ENCODE results near the gene FCHSD2. TPM values are rescaled to one million over a fixed set of nuclear protein-coding genes. Genes with fewer than 3 reads are reported as not detected.

The FCHSD2 gene
- total RNA-seq, 2 experiments from 2014 or later, result 53.3 to 60.1 TPM

DNA sequence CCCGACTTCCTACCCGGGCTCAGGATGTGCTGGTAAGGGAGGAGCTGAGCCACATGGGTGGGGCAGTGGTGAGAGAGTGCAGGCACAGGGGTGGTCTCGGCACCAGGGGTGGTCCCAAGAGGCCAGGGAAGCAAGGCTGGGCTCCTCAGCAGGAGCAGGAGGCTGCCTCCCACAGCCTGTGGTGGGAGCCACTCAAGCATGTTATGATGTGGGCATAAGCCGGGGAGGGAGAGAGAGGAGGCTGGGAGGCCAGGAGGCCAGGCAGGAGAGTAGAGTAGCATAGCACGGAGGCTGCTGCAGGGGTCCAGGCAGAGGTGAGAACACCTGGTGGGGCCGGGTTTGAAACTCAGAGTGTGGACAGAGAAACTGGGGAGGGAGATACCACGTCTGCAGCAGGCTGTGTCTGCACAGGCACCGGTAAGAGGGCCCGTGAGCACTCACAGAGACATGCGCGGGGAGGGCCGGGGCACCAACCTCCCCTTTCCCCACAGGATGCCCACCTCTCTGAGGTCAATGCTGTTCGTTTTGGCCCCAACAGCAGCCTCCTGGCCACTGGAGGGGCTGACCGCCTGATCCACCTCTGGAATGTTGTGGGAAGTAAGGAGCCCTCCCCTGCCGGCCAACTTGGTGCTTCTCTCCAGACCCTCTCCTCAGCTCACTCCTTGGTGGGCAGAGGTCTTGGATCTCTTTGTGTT lies 317.2 kb downstream of the FCHSD2 start:
- POLR2A ChIA-PET, result interaction anchor here (1.0 to 1.4 kb wide), 2 partner anchors 9 to 10 kb away, joined by 3 to 4 read pairs; partner anchors contain the start of gene ATG16L2
- peaks cover 4% of the 10 kb centered on the region for H3K4me1 Mint-ChIP-seq
- no peaks in the 10 kb centered on the region for H3K27me3 Mint-ChIP-seq
- DNase-seq (no peak), ATAC-seq (ENCODE audit: low read depth) (no peak)
- H3K27ac Mint-ChIP-seq, result peak overlapping the region; percentile 30
- no peaks in the 10 kb centered on the region for H3K9me3 Mint-ChIP-seq
- no peak overlapping the region for H3K4me3 Mint-ChIP-seq
- peaks cover 16% of the 10 kb centered on the region for H3K36me3 Mint-ChIP-seq

DNA sequence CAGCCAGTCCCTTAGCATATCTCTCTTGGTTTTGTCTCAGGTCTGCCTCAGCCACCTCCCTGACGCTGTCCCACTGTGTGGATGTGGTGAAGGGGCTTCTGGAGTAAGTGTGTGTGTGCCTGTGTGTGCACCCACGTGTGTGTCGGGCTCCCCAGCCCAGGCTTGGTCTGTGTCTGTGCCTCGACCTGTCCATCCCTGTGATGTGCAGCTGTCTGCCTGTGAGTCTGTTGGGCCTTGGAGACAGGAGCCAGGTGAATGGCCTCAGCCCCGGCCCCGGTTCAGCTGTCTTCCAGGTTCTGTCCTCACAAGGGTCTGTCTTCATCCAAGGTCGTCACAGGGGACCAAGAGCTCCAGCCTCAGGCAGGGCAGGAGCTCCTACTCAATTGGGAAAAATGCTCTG lies 318.1 kb downstream of the FCHSD2 start:
- no peak overlapping the region for H3K27ac Mint-ChIP-seq

DNA sequence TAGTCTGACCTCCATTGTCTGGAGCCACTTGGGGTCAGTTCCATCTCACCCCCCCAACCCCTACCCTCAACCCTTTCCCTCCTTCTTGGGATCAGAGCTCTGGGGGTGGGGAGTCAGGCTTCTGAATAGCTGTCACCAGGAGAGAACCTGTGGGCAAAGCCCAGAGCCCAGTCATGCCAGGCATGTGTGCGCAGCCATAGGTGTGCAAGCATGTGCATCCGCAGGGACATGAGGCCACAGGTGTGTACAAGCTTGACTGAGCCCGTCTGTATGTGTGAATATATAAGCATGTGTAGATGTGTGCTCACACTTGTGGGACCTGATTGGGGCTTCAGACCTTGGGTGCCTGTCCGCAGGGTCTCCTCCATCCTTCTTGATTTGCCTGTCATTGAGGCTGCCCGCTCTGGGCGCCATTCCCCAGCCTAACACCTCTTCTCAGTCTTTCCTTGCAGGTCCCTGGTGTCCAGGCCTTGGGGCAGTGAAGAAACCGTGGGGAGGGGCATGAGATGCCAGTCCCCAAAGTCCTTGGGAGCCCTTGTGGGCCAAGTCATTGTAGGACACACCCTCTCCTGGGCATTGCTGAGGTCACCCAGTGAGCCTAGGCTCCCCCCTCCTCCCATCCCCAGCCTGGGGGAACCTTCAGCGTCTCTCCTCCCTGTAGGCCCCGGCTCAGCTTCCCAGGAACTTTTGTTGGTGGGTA lies 318.9 kb downstream of the FCHSD2 start:
- H3K36me3 Mint-ChIP-seq, result peaks cover 20% of the 10 kb centered on the region
- POLR2A ChIA-PET, result interaction anchor here (1.3 to 1.4 kb wide), 2 partner anchors 10 to 12 kb away, joined by 3 to 5 read pairs; no protein-coding TSS in a partner anchor
- no peak for ATAC-seq (ENCODE audit: low read depth)
- peaks cover 9% of the 10 kb centered on the region for H3K4me1 Mint-ChIP-seq
- no peak for DNase-seq
- no peaks in the 10 kb centered on the region for H3K27me3 Mint-ChIP-seq
- no peaks in the 10 kb centered on the region for H3K9me3 Mint-ChIP-seq
- no peak overlapping the region for H3K4me3 Mint-ChIP-seq
- no peak overlapping the region for H3K27ac Mint-ChIP-seq

More for the DNA sequence above, 318.1 kb downstream of the FCHSD2 start:
- Mint-ChIP-seq H3K9me3 (no peaks in the 10 kb centered on the region), H3K4me1 (peaks cover 7% of the 10 kb centered on the region), H3K27me3 (no peaks in the 10 kb centered on the region), H3K4me3 (no peak overlapping the region), H3K36me3 (peaks cover 16% of the 10 kb centered on the region)
- POLR2A ChIA-PET, result no interaction called here
- no peak for DNase-seq
- no peak for ATAC-seq (ENCODE audit: low read depth)

DNA sequence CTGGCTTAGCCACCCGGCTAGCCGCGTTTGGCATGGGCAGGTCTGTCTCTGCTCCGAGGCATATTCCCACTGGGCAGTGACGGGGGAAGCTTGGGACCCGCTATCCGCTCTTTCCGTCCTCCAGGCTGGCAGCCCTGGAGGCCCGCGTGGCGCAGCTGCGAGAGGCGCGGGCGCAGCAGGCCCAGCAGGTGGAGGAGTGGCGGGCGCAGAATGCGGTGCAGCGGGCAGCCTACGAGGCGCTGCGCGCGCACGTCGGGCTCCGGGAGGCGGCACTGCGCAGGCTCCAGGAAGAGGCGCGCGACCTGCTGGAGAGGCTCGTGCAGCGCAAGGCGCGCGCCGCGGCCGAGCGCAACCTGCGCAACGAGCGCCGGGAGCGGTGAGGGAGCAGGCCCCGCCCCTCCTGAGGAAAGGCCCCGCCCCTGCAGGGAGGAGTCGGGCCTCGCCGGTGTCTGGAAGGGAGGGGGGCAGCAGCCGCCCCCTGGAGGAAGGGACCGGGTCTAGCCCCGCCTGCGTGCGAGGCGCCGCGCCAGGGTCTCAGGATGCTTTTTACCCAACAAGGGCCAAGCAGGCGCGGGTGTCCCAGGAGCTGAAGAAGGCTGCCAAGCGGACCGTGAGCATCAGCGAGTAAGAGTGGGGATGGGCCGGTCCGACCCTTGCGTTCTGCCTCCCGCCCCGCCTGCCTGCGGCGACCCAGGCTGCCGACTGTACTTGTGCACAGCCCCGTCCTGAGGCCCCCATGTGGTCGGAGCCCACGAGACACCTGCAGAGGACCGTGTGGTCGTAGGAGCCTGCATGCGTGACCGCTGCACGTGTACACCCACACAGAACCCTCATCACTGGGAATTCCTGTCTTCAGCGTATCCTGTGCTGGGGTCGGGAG lies 320.0 kb downstream of the FCHSD2 start:
- Mint-ChIP-seq H3K9me3 (no peaks in the 10 kb centered on the region), H3K4me1 (peaks cover 12% of the 10 kb centered on the region), H3K36me3 (peaks cover 28% of the 10 kb centered on the region), H3K4me3 (no peak overlapping the region), H3K27ac (no peak overlapping the region), H3K27me3 (no peaks in the 10 kb centered on the region)
- peak; percentile 86 for ATAC-seq (ENCODE audit: low read depth)
- DNase-seq, result peak; percentile 88
- POLR2A ChIA-PET, result interaction anchor here (0.9 to 1.4 kb wide), 3 partner anchors 9 to 96 kb away, joined by 3 to 5 read pairs (median 5); no protein-coding TSS in a partner anchor

DNA sequence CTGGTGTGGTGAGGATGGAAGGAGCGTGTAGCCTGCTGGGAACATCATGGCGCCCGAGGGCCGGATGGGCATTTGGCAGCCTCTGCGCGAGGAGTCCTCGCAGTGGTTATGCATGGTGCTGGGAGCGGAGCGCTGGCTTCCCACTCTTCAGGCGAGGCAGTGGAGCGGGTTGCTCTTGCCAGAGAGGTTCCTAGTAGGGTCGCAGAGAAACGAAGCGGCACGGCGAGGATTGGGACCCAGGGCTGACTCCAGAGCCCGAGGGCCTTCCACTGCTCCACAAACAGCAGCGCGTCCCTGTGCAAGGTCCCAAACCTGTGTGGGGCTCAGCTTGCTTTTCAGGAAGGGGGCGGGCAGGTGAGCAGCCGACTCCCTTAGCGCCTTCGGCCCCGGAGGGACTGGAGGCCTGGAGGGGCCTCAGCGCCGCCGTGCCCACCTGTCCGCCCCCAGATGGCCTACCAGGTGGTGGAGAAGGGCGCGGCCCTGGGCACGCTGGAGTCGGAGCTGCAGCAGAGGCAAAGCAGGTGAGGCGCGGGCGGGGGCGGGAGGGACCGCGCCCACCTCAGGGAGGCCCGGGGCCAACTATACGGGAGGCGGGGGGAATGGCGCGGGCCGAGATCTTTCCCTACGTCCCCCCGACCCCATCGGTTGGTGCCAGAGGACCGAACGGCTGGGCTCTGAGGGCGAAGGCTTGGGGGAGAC lies 320.7 kb downstream of the FCHSD2 start:
- DNase-seq, result no peak
- H3K36me3 Mint-ChIP-seq, result peaks cover 30% of the 10 kb centered on the region
- H3K4me3 Mint-ChIP-seq, result no peak overlapping the region
- no peaks in the 10 kb centered on the region for H3K27me3 Mint-ChIP-seq
- ATAC-seq (ENCODE audit: low read depth), result no peak
- peaks cover 14% of the 10 kb centered on the region for H3K4me1 Mint-ChIP-seq
- no peaks in the 10 kb centered on the region for H3K9me3 Mint-ChIP-seq
- POLR2A ChIA-PET, result interaction anchor here (0.9 kb wide), 1 partner anchor 95 kb away, joined by 5 read pairs; no protein-coding TSS in a partner anchor
- no peak overlapping the region for H3K27ac Mint-ChIP-seq

DNA sequence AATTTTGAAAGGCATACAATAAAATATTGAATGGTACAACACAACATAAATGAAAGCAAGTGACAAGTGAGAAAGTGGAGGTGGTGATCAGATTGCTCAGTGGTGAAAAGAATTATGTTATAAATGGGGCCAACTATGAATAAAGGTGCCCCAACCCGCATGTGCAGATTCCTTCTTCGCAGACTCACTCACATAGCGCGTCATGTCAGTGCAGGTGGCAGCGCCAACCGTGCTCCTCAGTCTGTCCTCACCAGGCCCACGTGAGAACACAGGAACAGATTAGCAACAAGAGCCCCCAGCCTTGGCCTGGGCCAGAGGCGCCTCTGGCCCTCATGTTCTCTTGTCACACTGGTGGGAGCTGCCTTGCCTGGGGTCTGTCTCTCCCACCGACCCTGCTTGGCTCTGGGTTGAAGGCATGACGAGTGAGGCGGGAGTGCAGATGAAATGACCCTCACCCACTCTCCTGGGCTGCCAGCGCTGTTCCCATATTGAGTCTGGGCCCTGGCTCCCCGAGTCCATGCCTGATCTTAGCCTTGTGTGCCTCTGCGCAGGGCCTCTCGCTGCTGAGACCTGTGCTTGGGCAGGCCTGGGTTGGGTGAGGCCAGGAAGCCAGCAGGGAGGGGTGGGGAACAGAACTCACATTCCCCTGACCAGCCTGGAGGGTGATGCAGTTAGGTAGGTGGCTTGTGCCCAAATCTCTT lies 321.5 kb downstream of the FCHSD2 start:
- Mint-ChIP-seq H3K27ac (no peak overlapping the region), H3K36me3 (peaks cover 30% of the 10 kb centered on the region), H3K27me3 (no peaks in the 10 kb centered on the region), H3K4me1 (peaks cover 18% of the 10 kb centered on the region), H3K9me3 (no peaks in the 10 kb centered on the region), H3K4me3 (no peak overlapping the region)
- ATAC-seq (ENCODE audit: low read depth), result no peak
- no peak for DNase-seq
- POLR2A ChIA-PET, result no interaction called here

DNA sequence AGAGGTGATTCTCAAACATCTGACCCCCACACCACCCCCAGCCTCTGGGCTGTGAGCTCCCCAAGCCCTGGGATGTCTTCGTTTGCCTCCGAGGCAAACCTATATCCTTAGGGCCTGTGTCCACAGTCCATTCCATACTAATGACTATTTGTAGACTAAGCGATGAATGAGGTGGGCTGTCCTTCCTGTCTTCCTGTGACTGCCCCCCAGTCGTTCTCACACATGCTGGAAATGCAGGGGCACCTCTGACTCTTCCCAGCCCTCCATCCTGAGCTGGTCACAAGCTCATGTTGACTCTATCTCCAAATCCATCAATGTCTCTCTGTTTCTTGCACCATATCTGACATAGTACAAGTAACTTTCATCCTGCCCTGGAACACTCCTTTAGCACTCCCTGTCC lies 323.1 kb downstream of the FCHSD2 start:
- POLR2A ChIA-PET, result no interaction called here
- peaks cover 17% of the 10 kb centered on the region for H3K4me1 Mint-ChIP-seq
- H3K27me3 Mint-ChIP-seq, result no peaks in the 10 kb centered on the region
- no peaks in the 10 kb centered on the region for H3K9me3 Mint-ChIP-seq
- H3K4me3 Mint-ChIP-seq, result no peak overlapping the region
- no peak for DNase-seq
- H3K36me3 Mint-ChIP-seq, result peaks cover 28% of the 10 kb centered on the region
- no peak for ATAC-seq (ENCODE audit: low read depth)
- H3K27ac Mint-ChIP-seq, result no peak overlapping the region

DNA sequence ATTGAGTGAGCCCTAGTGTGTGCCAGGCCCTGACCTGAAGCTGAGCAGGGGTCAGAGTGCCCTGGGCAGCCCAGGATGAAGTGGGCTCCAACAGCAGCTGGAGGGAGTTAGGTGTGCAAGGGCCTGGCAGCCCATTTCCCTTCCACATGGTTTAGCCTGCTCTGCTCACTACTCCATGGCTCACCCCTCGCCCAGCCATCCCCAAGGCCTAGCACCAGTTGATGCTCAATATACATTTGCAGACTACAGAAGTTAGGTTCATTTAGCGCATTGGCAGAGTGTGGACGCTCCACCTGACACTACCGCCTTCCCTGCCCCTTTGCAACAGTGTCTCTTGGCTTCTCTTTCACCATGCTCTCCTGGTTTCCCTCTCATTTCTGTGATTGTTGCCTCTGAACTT lies 324.2 kb downstream of the FCHSD2 start:
- H3K4me3 Mint-ChIP-seq, result no peak overlapping the region
- H3K4me1 Mint-ChIP-seq, result peaks cover 20% of the 10 kb centered on the region
- no peaks in the 10 kb centered on the region for H3K9me3 Mint-ChIP-seq
- POLR2A ChIA-PET, result no interaction called here
- no peaks in the 10 kb centered on the region for H3K27me3 Mint-ChIP-seq
- ATAC-seq (ENCODE audit: low read depth), result no peak
- peaks cover 28% of the 10 kb centered on the region for H3K36me3 Mint-ChIP-seq
- peak overlapping the region; percentile 64 for H3K27ac Mint-ChIP-seq
- no peak for DNase-seq

DNA sequence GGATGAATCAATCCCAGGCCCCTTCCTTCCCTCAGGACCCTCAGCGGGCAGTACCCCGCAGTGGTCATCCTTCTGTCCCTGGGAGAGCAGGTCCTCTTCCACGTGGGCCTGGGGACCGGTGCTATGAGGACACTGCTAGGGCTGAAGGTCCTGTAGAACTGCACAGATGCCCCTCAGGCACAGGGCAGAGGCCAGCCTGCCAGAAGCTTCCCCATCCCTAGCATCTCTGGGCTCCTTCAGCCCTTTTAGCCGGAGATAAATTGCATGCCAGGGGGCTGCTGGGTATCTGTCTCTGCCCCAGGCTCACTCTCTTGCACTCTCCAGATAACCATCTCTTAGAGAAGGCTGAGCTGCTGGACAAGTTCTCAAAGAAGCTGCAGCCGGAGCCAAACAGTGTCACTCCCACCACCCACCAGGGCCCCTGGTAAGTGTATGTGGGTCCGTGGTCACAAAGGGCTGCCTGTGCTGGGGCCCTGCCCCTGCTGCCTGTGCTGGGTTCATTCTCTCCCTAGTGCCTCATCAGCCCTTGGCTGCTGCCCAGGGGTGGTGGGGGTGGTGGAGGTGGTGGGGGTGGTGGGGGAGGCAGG lies 325.6 kb downstream of the FCHSD2 start:
- H3K4me3 Mint-ChIP-seq, result peak overlapping the region; percentile 99
- peak overlapping the region; percentile 98 for H3K27ac Mint-ChIP-seq
- H3K27me3 Mint-ChIP-seq, result no peaks in the 10 kb centered on the region
- DNase-seq (no peak), ATAC-seq (ENCODE audit: low read depth) (no peak)
- H3K9me3 Mint-ChIP-seq, result no peaks in the 10 kb centered on the region
- peaks cover 37% of the 10 kb centered on the region for H3K36me3 Mint-ChIP-seq
- POLR2A ChIA-PET, result interaction anchor here (0.8 to 2.3 kb wide), 8 partner anchors 9 to 474 kb away, joined by 3 to 21 read pairs (median 8); partner anchors contain the start of genes FCHSD2 and STARD10
- peaks cover 32% of the 10 kb centered on the region for H3K4me1 Mint-ChIP-seq

DNA sequence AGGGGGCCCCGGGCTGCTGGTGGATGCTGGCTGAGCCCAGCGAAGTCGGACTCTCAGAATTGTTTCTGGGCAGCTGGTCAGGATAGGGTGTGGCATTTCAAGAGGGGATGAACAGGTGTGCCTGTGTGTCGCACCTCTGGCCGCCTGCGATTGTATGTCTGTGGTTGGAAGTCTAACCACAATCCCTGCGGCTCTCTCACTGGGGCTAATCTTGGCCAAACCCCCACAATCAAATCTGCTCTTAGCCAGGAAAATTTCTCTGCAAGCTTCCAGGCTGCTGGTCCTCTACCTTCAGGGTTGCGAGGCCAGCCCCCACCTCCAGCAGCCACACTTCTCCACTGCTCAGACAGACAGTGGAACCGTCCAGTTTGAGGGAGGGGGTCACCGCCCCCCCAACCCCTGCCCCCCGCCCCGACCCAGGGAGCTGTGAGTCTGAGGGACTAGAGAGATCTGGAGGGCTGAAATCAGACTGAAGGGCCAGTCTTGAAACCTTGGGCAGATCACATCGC lies 327.0 kb downstream of the FCHSD2 start:
- Mint-ChIP-seq H3K27me3 (no peaks in the 10 kb centered on the region), H3K27ac (peak overlapping the region; percentile 98), H3K36me3 (peaks cover 38% of the 10 kb centered on the region), H3K4me3 (peak overlapping the region; percentile 99), H3K9me3 (no peaks in the 10 kb centered on the region), H3K4me1 (peaks cover 38% of the 10 kb centered on the region)
- no peak for ATAC-seq (ENCODE audit: low read depth)
- POLR2A ChIA-PET, result interaction anchor here (0.6 to 2.3 kb wide), 16 partner anchors 10 to 592 kb away, joined by 3 to 21 read pairs (median 4); partner anchors contain the start of genes FCHSD2 and STARD10
- no peak for DNase-seq

DNA sequence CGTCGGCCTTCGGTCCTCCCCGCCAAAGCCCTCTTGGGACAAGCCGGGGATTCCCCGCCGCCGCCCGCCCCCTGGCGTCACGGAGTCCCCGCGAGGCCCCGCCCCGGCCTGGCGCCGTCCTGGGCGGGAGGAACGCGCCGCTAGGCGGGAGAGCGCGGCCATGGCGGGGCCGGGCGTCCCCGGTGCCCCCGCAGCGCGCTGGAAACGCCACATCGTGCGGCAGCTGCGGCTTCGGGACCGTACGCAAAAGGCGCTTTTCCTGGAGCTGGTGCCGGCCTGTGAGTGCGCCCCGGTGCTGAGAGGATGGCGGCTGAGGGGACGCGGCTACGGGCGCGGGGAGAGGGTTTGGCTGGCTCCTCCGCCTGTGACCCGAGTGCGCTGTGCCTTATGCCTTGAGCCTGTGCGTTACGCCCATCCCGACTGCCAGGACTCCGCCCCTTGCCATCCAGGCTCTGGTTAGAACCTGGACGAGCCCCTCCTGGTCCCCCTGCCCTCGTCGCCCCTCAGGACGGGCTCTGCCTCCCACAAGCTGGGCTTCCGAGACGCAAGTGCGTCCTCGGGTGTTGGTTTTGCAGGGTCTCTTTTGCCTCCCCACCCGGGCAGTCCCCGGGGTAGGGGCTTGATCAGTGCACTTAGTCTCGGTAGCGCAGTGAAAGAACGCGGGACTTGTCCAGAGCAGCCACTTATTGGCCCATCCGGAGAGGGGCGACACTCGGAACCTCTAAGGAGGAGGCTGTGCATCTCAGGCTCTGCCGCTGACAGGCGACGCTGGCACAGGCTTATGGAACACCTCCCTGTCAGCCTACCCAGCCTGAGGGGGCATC lies 327.6 kb downstream of the FCHSD2 start, which contains the start of gene ATG16L2:
Gene ATG16L2, plus strand, starts transcription at position 126 of the 824 bp plus-strand sequence. Its CDS starts 35 bp downstream, at position 161.
- DNase-seq (peak; percentile 98), ATAC-seq (ENCODE audit: low read depth) (peak; percentile 69)
- POLR2A ChIA-PET, result interaction anchor here (0.5 to 3.0 kb wide), 14 partner anchors 10 to 342 kb away, joined by 3 to 21 read pairs (median 4); partner anchors contain the start of genes FCHSD2 and STARD10
- Mint-ChIP-seq H3K4me3 (peak within 1 kb of the TSS; percentile 99), H3K27me3 (no peaks in the 10 kb centered on the region), H3K36me3 (peaks cover 36% of the 10 kb centered on the region), H3K9me3 (no peaks in the 10 kb centered on the region), H3K4me1 (peaks cover 38% of the 10 kb centered on the region), H3K27ac (peak within 1 kb of the TSS; percentile 98)

All from activated naive CD8-positive, alpha-beta T cell treated with anti-CD3 and anti-CD28 coated beads, Interleukin-2, amount 10 ng/mL, durations not matched to agents 7 days and 5 days (primary cell).